GM10847 (cell line): ENCODE data around the gene METRN.

Experiments
- POLR2A ChIP-seq: IDR thresholded peaks from 2 replicates; pipeline ENCODE4 v1.6.1; 2011; ENCODE audit not compliant: insufficient read length; ENCODE audit errors: extremely low read depth

Gene METRN

DNA sequence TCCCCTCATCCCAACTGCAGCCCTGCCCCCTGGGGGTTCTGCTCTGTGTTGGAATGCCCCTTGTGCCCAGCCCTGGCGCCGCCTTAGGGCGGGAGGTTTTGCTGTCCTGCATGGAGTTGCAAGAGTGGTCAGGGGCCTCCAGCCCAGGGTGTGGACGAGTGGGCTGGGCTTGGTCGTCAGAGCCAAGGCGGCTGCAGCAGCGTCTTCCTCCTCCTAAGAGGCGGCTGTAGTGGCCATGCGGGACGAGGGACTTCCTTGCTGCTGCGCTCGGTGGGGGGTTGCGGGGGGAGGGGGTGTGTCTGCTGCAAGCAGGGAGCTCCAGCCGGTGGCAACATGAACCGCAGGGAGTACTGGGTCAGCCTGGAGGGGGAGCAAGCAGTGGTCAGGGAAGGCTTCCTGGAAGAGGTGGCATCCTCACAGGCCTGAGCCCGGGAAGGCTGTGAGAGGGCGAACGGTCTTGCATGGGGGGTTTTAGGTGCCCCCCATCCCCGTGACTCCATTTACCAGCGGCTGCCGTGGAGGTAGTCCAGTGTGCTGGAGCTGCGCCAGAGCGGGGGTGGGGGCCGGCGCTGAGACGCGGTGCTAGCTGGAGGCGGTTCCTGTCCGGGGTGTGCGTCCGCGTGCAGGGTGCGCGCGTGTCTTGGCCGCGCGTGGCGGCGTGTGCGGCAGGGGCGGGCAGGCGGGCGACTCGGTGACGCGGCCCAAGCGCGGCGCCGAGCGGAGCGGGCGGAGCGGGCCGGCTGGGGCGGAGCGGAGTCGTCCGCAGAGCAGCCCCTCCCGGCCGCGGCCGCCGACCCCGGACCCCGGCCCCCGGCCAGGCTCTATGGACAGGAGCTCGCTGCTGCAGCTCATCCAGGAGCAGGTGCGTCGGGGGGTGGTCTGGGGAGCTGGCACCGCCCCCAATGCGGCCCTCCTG is 39.7 kb upstream of the METRN start, which contains the start of gene RHBDL1:
Gene RHBDL1 (plus strand): TSS at position 704 of the 916 bp plus-strand sequence. CDS start 120 bp downstream, at position 824.
- no peak for TF ChIP-seq POLR2A

DNA sequence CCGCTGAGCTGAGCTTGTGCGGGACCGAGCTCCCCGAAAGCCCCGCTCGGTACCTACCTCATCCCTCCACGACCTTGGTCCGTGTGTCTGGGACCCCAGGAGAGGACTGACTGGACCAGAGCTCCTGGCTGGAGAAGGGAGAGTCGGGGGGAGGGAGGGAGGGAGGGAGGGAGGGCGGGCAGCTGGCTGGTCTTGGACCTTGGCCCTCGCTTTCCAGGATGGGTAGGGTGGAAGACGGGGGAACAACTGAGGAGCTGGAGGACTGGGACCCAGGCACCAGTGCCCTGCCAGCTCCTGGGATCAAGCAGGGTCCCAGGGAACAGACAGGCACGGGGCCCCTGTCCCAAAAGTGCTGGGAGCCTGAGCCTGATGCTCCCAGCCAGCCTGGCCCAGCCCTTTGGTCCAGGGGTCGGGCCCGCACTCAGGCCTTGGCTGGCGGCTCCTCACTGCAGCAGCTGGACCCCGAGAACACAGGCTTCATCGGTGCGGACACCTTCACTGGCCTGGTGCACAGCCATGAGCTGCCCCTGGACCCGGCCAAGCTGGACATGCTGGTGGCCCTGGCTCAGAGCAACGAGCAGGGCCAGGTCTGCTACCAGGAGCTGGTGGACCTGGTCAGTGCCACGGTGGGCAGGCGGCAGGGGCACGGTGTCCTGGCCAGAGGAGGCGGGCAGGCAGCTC is 38.9 kb upstream of the METRN start:
- TF ChIP-seq POLR2A, result no peak

DNA sequence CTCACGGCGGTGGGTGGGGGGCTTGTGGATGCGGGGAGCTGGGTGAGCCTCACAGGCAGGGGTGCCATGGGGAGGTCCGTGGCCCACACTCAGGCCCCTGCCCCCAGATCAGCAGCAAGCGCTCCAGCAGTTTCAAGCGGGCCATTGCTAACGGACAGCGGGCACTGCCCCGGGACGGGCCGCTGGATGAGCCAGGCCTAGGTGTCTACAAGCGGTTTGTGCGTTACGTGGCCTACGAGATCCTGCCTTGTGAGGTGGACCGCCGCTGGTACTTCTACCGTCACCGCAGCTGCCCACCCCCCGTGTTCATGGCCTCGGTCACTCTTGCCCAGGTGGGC is 38.4 kb upstream of the METRN start:
- no peak for TF ChIP-seq POLR2A

DNA sequence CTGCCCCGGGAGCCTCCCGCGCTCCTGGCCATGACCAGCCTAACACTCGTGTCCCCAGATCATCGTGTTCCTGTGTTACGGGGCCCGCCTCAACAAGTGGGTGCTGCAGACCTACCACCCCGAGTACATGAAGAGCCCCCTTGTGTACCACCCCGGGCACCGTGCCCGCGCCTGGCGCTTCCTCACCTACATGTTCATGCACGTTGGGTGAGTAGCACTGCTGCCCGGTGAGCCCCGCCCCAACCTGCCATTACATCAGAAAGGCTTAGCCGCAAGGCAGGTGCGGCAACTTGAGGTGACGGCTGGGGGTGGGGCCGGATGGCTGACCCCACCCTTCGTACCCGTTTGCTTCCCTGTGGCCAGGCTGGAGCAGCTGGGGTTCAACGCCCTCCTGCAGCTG is 38.0 kb upstream of the METRN start:
- TF ChIP-seq POLR2A, result no peak

DNA sequence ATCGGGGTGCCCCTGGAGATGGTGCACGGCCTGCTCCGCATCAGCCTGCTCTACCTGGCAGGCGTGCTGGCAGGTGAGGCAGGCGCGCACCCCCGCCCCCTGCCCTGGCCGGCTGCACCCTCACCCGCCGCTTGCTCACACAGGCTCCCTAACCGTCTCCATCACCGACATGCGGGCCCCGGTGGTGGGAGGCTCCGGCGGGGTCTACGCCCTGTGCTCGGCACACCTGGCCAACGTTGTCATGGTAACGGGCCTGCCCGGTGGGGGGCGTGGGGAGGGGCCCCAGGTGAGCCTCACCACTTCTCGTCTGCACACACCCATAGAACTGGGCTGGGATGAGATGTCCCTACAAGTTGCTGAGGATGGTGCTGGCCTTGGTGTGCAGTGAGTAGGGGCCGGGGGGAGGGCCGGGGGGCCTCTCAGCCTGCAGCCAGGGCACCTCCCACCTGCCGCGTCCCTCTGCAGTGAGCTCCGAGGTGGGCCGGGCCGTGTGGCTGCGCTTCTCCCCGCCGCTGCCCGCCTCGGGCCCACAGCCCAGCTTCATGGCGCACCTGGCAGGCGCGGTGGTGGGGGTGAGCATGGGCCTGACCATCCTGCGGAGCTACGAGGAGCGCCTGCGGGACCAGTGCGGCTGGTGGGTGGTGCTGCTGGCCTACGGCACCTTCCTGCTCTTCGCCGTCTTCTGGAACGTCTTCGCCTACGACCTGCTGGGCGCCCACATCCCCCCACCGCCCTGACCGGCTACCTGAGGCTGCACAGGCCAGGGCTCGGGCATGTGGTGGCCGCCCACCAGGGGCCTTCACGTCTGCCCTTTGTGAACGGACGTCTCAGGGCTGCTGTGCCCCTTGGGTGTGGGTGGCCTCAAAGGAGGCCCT is 37.4 kb upstream of the METRN start:
- no peak for TF ChIP-seq POLR2A

DNA sequence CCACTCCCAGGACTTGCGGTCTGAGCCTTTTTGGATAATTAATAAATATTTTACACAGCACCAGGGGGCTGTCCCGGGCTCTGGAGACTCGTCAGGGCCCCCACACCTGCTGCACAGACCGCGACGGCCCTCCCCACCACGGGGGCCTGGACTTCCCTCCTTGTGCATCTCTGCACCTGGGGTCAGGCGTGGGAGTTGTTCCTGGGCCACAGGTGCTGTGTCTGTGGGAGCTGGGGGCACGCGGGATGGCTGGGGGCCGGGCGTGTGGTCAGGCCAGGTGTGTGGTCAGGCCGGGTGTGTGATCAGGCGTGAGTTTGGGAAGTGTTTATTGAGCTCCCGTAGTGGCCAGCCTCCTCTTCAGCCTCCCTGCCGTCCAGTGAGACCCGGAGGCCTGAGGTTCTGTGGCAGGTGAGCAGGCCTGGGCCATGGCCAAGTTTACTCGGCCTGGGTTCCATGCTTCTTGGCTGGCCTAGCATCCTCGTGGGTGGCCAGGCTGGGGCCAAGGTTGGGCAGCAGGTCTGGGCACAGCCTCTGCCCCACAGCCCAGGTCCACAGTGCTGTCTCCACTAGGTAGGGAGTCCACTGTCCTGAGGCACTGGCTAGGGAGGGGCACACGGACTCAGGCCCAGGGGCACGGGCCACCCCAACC is 36.6 kb upstream of the METRN start:
- TF ChIP-seq POLR2A, result no peak

DNA sequence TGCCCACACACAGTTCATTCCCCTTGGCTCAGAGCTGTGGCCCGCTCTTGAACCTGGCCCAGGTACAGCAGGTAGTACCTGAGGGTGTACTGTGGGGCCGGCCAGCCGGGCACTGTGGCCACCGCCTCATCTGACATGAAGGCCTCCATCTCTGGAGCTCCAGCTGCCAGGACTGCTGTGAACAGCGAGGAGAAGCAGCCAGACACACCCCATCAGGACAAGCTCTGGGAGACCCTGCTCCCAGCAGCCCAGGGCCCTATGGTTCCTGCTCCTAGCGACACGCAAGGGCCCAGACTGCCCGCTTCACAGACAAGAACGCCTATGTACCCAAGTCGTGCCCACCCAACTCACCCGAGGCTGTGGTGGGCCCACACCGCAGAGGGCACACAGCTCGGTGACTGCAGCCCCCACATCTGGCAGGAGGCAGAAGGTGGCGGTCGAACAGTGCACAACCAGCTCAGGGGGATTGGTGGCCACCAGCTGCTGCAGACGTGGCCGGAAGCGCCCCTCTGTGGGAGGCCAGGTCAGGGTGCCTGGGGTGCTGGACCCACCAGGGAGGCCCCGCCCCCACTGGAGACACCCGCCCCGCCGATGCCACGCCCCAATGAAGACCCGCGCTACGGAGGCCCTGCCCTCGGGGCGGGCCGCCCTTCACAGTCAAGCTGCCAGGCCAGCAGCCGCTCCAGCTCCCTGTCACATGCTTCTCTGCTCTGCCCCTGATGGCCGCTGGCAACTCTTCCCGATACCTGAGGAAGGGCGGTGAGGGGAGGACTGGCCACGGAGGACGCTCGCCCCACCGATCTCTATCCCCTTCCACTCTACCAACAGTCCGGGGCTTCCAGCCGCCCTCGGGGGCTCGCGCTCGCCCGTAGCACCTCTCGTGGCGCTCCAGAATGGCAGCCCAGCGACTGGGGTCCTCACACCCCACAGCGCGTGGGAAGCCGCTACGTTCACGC is 35.8 kb upstream of the METRN start:
- TF ChIP-seq POLR2A, result no peak

DNA sequence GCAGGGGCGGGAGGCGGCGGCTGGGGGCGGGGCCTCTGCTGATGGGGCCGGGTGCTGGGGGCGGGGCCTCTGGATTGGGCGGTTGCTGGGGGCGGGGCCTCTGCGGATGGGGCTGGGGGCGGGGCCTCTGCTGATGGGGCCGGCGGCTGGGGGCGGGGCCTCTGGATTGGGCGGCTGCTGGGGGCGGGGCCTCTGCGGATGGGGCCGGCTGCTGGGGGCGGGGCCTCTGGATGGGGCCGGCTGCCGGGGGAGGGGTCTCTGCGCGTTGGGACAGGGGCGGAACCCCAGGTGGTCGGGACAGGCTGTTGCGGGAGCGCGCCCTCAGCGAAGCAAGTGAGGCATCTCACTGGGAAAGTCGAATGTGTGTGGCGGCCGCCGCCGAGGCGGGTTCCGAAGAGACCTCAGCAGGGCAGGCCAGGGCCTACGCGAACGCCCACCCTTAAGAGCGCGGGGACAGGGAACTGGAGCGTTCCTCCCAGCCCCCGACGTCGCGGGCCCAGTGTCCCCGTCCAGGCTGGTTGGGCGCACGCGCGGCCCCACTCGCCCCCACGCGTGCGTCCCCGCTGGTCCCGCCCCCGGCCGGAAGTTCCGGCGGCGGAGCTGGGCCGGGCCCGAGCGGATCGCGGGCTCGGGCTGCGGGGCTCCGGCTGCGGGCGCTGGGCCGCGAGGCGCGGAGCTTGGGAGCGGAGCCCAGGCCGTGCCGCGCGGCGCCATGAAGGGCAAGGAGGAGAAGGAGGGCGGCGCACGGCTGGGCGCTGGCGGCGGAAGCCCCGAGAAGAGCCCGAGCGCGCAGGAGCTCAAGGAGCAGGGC is 34.9 kb upstream of the METRN start, which contains the start of gene STUB1:
Gene STUB1 (plus strand): TSS at position 597 of the 811 bp plus-strand sequence. CDS start 116 bp downstream, at position 713.
- TF ChIP-seq POLR2A, result peak; percentile 87

DNA sequence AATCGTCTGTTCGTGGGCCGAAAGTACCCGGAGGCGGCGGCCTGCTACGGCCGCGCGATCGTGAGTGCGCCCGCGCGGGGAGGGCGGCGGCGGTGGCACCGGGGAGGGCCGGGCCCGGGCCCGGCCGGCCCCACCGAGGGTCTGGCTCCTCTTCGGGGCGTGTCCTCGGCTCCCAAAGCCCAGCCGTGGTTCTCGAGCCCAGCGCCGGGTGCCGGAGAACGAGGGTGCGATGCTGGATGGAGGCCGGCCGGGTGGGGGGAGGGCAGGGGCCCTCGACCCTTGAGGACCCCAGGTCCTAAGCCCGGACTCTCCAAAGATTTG is 34.3 kb upstream of the METRN start:
- no peak for TF ChIP-seq POLR2A

DNA sequence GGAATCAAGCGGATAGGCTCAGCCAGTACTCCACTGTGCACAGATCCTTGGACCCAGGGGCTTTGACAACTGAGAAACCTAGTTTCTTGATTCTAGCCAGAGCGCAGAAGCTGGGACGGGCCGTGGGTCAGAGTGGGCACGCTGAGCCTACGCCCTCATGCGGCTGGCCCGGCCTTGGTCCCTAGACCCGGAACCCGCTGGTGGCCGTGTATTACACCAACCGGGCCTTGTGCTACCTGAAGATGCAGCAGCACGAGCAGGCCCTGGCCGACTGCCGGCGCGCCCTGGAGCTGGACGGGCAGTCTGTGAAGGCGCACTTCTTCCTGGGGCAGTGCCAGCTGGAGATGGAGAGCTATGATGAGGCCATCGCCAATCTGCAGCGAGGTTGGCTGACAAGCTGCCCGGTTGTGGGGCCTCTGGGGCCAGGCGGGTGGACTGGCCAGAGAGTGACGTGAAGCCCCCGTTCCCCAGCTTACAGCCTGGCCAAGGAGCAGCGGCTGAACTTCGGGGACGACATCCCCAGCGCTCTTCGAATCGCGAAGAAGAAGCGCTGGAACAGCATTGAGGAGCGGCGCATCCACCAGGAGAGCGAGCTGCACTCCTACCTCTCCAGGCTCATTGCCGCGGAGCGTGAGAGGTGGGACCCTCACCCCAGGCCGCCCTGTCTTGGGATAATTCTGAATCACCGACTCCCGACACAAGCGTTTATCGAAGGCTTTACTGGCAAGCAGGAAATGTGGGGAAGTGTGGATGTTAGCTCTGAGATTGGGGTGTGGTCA is 33.8 kb upstream of the METRN start:
- no peak for TF ChIP-seq POLR2A

DNA sequence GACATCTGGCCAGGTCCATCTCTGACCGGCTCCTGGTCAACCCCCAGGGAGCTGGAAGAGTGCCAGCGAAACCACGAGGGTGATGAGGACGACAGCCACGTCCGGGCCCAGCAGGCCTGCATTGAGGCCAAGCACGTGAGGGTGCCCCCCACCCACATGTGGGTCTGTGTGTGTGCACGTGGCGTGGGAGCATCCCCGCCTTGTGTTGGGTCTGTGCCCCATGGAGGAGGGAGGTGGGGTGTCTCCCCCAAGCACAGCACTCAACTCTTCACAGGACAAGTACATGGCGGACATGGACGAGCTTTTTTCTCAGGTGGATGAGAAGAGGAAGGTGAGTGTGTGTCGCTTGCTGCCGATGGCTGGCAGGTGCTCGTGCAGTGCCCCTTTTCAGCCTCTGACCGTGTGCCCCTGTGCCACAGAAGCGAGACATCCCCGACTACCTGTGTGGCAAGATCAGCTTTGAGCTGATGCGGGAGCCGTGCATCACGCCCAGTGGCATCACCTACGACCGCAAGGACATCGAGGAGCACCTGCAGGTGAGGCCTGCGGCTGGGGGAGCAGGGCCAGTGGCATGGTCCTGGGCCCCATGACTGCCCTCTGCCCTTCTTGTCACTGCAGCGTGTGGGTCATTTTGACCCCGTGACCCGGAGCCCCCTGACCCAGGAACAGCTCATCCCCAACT is 33.0 kb upstream of the METRN start:
- TF ChIP-seq POLR2A, result no peak
